Large intestine (tissue), 3 donors: ENCODE measurements around the gene CTNNA2. TPM values are rescaled to one million over a fixed set of nuclear protein-coding genes. Genes with fewer than 3 reads are reported as not detected.

Experiments used
- DNase-seq, 2 donors: peaks; one replicate each; pipeline versions ENCODE4 v3.0.0 to v3.0.0-alpha.2; 2013
- H3K27ac ChIP-seq: one replicate; pipeline ENCODE4 v1.5.1; 2013; ENCODE audit warnings: low read length
- H3K27me3 ChIP-seq: 2 replicates; pipeline ENCODE4 v1.6.1; 2013; ENCODE audit warnings: low read length; ENCODE audit not compliant: control insufficient read depth, insufficient read depth
- H3K36me3 ChIP-seq: 2 replicates; pipeline ENCODE4 v1.6.1; 2013; ENCODE audit warnings: low read length; ENCODE audit not compliant: control insufficient read depth, insufficient read depth
- H3K4me1 ChIP-seq: one replicate; pipeline ENCODE4 v1.6.1; 2013; ENCODE audit warnings: low read length; ENCODE audit not compliant: control insufficient read depth, insufficient read depth
- H3K4me3 ChIP-seq: one replicate; pipeline ENCODE4 v1.5.1; 2013; ENCODE audit warnings: low read length
- H3K9me3 ChIP-seq: one replicate; pipeline ENCODE4 v1.6.1; 2013; ENCODE audit warnings: mild to moderate bottlenecking, low read depth, low read length, moderate library complexity; ENCODE audit not compliant: control insufficient read depth
- WGBS: methylation state at CpG from one replicate; pipeline ENCODE4 v1.1.5; 2013; ENCODE audit warnings: low lambda C conversion rate; ENCODE audit not compliant: insufficient coverage; 5-methylcytosine and 5-hydroxymethylcytosine counted together
- polyA plus RNA-seq: library from polyadenylated mRNA; unstranded; fragments of 120-200 nt; gene quantifications from one replicate; pipeline ENCODE4 v1.2.1, GENCODE V29; 2013

CTNNA2 gene
- polyA plus RNA-seq, 1 donor = 7.5 TPM

DNA sequence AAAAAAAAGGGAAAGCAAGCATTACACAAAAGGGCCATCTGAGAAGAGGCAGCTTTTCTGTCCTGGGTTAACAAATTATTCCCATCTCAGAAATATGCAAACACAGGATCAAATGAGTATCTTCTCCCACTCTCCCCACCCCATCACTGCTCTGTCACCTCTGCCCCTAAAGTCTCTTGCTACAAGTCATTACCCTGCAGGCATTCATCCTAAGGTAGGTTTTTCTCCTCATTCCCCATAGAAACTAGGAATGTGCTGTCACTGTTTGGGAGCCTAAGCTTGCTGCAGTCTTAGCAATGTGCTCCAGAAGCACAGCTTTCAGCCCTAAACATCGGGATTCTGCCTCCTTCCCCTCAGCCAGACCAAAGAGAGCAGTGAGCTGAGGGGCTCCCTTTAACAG, 788.1 kb downstream of the CTNNA2 start:
- peaks cover 65% of the 10 kb centered on the region for H3K27me3 ChIP-seq
- no peak overlapping the region for H3K27ac ChIP-seq
- no peak overlapping the region for H3K4me3 ChIP-seq
- no peaks in the 10 kb centered on the region for H3K36me3 ChIP-seq
- H3K9me3 ChIP-seq = no peaks in the 10 kb centered on the region
- H3K4me1 ChIP-seq = peaks cover 5% of the 10 kb centered on the region
- no CpG with 5 or more reads among the region's 1 CpG for WGBS
- DNase-seq = no peak

DNA sequence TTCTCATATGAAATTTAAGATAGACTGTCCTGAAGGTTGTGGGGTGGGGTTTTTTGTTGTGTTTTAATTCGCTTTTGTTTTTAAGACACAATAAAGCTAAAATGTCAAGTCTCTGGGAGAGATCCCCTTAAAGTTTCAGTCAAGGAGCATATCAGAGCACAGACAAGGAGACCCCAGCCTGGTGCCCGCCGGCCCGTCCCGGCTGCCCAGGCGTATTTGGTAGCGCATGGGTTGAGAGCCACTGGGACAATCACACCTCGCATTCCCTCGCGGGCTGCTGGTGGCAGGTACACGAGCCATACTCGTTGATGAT, 789.1 kb downstream of the CTNNA2 start:
- no peaks in the 10 kb centered on the region for H3K36me3 ChIP-seq
- H3K4me3 ChIP-seq = peak overlapping the region; percentile 8
- no CpG with 5 or more reads among the region's 12 CpGs for WGBS
- DNase-seq = no peak
- no peaks in the 10 kb centered on the region for H3K9me3 ChIP-seq
- peaks cover 73% of the 10 kb centered on the region for H3K27me3 ChIP-seq
- H3K4me1 ChIP-seq = peaks cover 5% of the 10 kb centered on the region
- H3K27ac ChIP-seq = no peak overlapping the region

GRCh38 chr2:80302314-80303005, 789.6 kb downstream of the CTNNA2 start:
- H3K9me3 ChIP-seq = no peaks in the 10 kb centered on the region
- H3K4me1 ChIP-seq = peaks cover 5% of the 10 kb centered on the region
- H3K4me3 ChIP-seq = peak overlapping the region; percentile 39
- H3K27ac ChIP-seq = no peak overlapping the region
- peaks cover 73% of the 10 kb centered on the region for H3K27me3 ChIP-seq
- H3K36me3 ChIP-seq = no peaks in the 10 kb centered on the region
- DNase-seq = peak in 1 of 2 donors; percentile 21
- no CpG with 5 or more reads among the region's 50 CpGs for whole genome bisulfite sequencing

DNA sequence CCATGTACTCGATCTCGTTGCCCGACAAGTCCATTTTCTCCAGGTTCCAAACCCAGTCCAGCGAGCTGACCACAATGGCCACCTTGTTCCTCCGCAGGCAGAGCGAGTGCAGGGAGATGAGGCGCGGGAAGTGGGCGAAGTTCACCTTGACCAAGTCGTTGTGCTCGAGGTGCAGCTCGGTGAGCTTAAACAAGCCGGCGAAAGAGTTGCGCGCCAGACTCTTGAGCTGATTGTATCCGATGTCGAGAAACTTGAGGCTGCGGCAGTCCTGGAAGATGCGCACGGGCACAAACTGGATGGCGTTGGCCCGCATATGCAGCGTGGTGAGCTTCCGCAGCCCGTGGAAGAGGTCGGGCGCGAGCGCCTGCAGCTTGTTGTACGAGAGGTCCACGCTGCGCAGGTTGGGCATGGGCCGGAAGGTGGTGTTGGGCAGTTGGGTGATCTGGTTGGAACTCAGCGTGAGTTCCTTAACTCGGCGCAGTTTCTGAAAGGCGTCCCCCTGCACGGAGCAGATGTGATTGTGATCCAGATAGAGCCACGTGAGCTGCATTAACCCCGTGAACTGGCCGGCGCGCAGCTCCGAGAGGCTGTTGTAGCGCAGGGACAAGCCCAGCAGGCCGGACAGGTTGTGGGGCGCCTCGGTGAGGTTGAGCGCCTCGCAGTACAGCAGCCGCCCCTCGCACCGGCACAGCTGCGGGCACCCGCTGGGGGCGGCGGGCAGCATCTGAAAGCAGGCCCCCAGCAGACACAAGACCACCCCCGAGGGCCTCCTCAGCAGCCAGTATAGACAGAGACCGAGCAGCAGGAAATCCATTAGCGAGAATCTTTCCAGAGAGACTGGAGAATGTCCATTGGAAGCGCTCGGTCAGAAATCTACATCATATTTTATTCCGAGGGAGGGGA, 790.4 kb downstream of the CTNNA2 start:
- peaks cover 5% of the 10 kb centered on the region for H3K4me1 ChIP-seq
- peak in 1 of 2 donors; percentile 31 for DNase-seq
- H3K4me3 ChIP-seq = peak overlapping the region; percentile 39
- 0% methylated on average over 3 of the region's 64 CpGs for WGBS
- H3K27me3 ChIP-seq = peaks cover 72% of the 10 kb centered on the region
- H3K27ac ChIP-seq = no peak overlapping the region
- H3K36me3 ChIP-seq = no peaks in the 10 kb centered on the region
- H3K9me3 ChIP-seq = no peaks in the 10 kb centered on the region

GRCh38 chr2:80303909-80304837, 791.3 kb downstream of the CTNNA2 start, which contains the start of gene LRRTM1:
LRRTM1 (minus strand) TSS chr2:80304752; CDS start chr2:80303819, 933 bp downstream.
- no peak within 1 kb of the TSS for H3K27ac ChIP-seq
- H3K4me3 ChIP-seq = peak within 1 kb of the TSS; percentile 39
- WGBS = 6% methylated on average over 3 of the region's 64 CpGs
- H3K9me3 ChIP-seq = no peaks in the 10 kb centered on the region
- peak in 1 of 2 donors; percentile 11 for DNase-seq
- H3K27me3 ChIP-seq = peaks cover 69% of the 10 kb centered on the region
- no peaks in the 10 kb centered on the region for H3K36me3 ChIP-seq
- peaks cover 5% of the 10 kb centered on the region for H3K4me1 ChIP-seq

GRCh38 chr2:80311304-80311703, 798.5 kb downstream of the CTNNA2 start:
- H3K36me3 ChIP-seq = no peaks in the 10 kb centered on the region
- no peaks in the 10 kb centered on the region for H3K4me1 ChIP-seq
- no peak overlapping the region for H3K27ac ChIP-seq
- WGBS = 27% methylated on average over 2 of the region's 3 CpGs
- DNase-seq = no peak
- no peak overlapping the region for H3K4me3 ChIP-seq
- H3K27me3 ChIP-seq = peaks cover 5% of the 10 kb centered on the region
- no peaks in the 10 kb centered on the region for H3K9me3 ChIP-seq

DNA sequence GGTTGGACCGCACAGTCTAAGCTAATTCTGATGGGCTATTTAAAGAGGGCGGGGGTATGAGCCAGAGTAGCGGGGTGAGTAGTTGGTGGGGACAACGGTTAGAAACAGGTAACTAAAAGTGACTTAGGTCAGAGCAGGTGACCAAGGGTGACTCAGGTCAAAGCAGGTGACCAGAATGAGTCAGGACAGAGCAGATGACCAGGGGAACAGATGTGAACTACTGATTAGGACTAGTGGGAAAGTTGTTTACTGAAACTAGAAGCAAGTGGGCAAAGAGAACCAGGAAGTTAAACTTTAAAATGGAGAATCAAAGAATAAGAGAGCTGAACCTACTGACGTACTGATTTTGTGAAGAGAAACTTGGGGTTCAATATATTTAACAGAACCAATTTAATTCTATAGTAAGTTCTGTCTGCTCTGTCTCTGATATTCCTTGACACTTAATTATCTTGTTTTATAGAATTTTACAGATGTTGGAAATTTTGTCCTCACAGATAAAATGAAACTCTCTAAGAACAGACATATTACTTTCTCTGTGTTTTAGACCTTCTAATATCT, 799.5 kb downstream of the CTNNA2 start:
- WGBS = 100% methylated on average over 1 of the region's 5 CpGs
- Histone ChIP-seq H3K27me3 (no peaks in the 10 kb centered on the region), H3K27ac (no peak overlapping the region), H3K9me3 (no peaks in the 10 kb centered on the region), H3K4me3 (no peak overlapping the region), H3K4me1 (no peaks in the 10 kb centered on the region), H3K36me3 (no peaks in the 10 kb centered on the region)
- DNase-seq = no peak

DNA sequence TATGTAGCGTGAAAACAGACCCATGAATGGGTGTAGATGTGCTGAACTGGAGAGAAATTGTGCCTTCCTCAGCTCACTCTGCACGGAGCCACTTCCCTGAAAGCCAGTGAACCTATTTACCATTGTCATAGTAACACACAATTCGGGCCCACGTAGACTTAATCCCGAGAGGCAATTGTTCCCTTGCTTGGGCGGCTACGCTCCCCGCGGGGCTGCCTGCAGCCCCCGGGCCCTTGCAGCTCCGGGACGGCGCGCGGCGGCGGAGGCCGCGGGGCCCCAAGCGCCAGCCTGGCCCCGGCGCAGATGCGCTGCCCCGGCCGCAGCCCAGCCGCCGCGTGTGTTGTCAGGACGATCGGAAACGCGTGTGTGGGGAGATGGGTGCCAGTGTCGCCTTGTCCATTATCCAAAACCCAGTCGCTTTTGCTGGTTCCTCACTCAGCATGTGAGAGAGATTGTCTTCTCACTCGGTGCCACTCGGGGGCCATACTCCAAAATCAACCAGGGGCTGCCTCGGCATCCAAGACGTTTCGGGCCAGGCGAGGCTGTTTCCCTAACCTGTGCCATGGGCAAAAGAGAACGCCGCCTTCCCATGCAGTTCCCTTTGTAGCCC, 809.6 kb downstream of the CTNNA2 start:
- Histone ChIP-seq H3K4me3 (no peak overlapping the region), H3K27ac (no peak overlapping the region), H3K9me3 (no peaks in the 10 kb centered on the region), H3K4me1 (no peaks in the 10 kb centered on the region), H3K27me3 (peaks cover 31% of the 10 kb centered on the region), H3K36me3 (no peaks in the 10 kb centered on the region)
- WGBS = no CpG with 5 or more reads among the region's 42 CpGs
- DNase-seq = no peak

- no peaks in the 10 kb centered on the region for H3K4me1 ChIP-seq
- H3K27me3 ChIP-seq = peaks cover 31% of the 10 kb centered on the region
- 58% methylated on average over 5 of the region's 14 CpGs for WGBS
- no peaks in the 10 kb centered on the region for H3K36me3 ChIP-seq
- no peak for DNase-seq
- H3K27ac ChIP-seq = no peak overlapping the region
- no peak overlapping the region for H3K4me3 ChIP-seq
- no peaks in the 10 kb centered on the region for H3K9me3 ChIP-seq
Measured at GRCh38 chr2:80322958-80323357, 810.1 kb downstream of the CTNNA2 start.
